Right ventricle myocardium superior (tissue), 1 donor: ENCODE results near the gene MKS1. TPM values are rescaled to one million over a fixed set of nuclear protein-coding genes. Genes with fewer than 3 reads are reported as not detected.
A peak's percentile ranks its signal among the peaks of the same experiment; 100 is the strongest.

ENCODE experiments used
- ATAC-seq: fragments of 200-7000 bp; cut with Tn5 transposase; one replicate; pipeline ENCODE4 v1.9.1; 2020; ENCODE audit warnings: mild to moderate bottlenecking; ENCODE audit not compliant: poor library complexity
- DNase-seq: peaks from one replicate; pipeline ENCODE4 v3.0.0-alpha.2; 2020
- intact Hi-C: fragments of 100-400 bp; cut with DNase I; formaldehyde crosslinking; loops from one replicate; pipeline ENCODE4 v1.11.2; 2022
- total RNA-seq: library from RNA; stranded (reverse); fragmentation: NEBNext Ultra II Directional; extraction: Animal tissue kit (Norgen Biotek cat#: 25700); gene quantifications from one replicate; pipeline ENCODE4 v1.2.1, GENCODE V29; 2021
- donor health status: DM: no; HTN: yes; CAD: no; lungs with severe emphysema.

Gene MKS1
- total RNA-seq, 1 donor from 2014 or later, result 7.9 TPM

- ATAC-seq, result no peak
- intact Hi-C loops, result no loop called here
- no peak for DNase-seq
These were observed 34.6 kb downstream of the MKS1 start for GRCh38 chr17:58184308-58184985.

GRCh38 chr17:58183514-58183913 is 35.5 kb downstream of the MKS1 start:
- ATAC-seq, result no peak
- intact Hi-C loops, result no loop called here
- no peak for DNase-seq

- DNase-seq (no peak), ATAC-seq (no peak)
- intact Hi-C loops, result no loop called here
These were observed 37.3 kb downstream of the MKS1 start for GRCh38 chr17:58181796-58182195.

GRCh38 chr17:58176200-58176599 is 42.9 kb downstream of the MKS1 start:
- intact Hi-C loops, result no loop called here
- ATAC-seq (no peak), DNase-seq (no peak)

GRCh38 chr17:58174871-58175270 is 44.2 kb downstream of the MKS1 start:
- intact Hi-C loops, result no loop called here
- ATAC-seq (no peak), DNase-seq (no peak)

- DNase-seq (no peak), ATAC-seq (no peak)
- intact Hi-C loops, result no loop called here
These were observed 46.5 kb downstream of the MKS1 start for GRCh38 chr17:58172369-58173071.

- intact Hi-C loops, result no loop called here
- DNase-seq (no peak), ATAC-seq (no peak)
These were observed 48.4 kb downstream of the MKS1 start for GRCh38 chr17:58170622-58171021.

GRCh38 chr17:58166682-58167081 is 52.4 kb downstream of the MKS1 start, which contains the start of gene OR4D2:
Gene OR4D2, plus strand, starts transcription at chr17:58166982. Its CDS starts 2,674 bp downstream, at chr17:58169656.
- DNase-seq (no peak), ATAC-seq (no peak)
- intact Hi-C loops, result no loop called here

GRCh38 chr17:58165981-58166380 is 53.1 kb downstream of the MKS1 start:
- DNase-seq, result no peak
- ATAC-seq, result no peak
- intact Hi-C loops, result no loop called here

GRCh38 chr17:58161566-58161965 is 57.5 kb downstream of the MKS1 start:
- ATAC-seq, result no peak
- intact Hi-C loops, result no loop called here
- no peak for DNase-seq

- no peak for DNase-seq
- no peak for ATAC-seq
- intact Hi-C loops, result no loop called here
These were observed 60.9 kb downstream of the MKS1 start for GRCh38 chr17:58158181-58158580.

- intact Hi-C loops, result no loop called here
- peak; percentile 88 for ATAC-seq
- DNase-seq, result peak; percentile 52
These were observed 61.9 kb downstream of the MKS1 start for GRCh38 chr17:58156839-58157803.

Other genes starting within 250 kb of the MKS1 start
- gene VEZF1, start 231.0 kb downstream of the MKS1 start, total RNA-seq, result 73.7 TPM
- 90.9 TPM for gene SRSF1, start 212.0 kb downstream of the MKS1 start, total RNA-seq
- gene DYNLL2, start 135.8 kb downstream of the MKS1 start, total RNA-seq, result 81.5 TPM
- gene OR4D1, start 70.9 kb downstream of the MKS1 start, total RNA-seq, result not detected
- not detected for gene OR4D2, start 52.3 kb downstream of the MKS1 start, total RNA-seq
- not detected for gene EPX, start 26.5 kb downstream of the MKS1 start, total RNA-seq
- not detected for gene LPO, start 19.3 kb upstream of the MKS1 start, total RNA-seq
- 0.05 TPM for gene MPO, start 61.7 kb upstream of the MKS1 start, total RNA-seq
- 13.6 TPM for gene TSPOAP1, start 109.5 kb upstream of the MKS1 start, total RNA-seq
- gene SUPT4H1, start 132.9 kb upstream of the MKS1 start, total RNA-seq, result 59.2 TPM
- gene RNF43, start 198.3 kb upstream of the MKS1 start, total RNA-seq, result 3.8 TPM